HEK293 (cell line): Measurements from ENCODE around the gene SF3B4.

Experiments used
- HOXD13 ChIP-seq: sonication (generic); formaldehyde crosslinking; IDR thresholded peaks from 2 replicates; pipeline ENCODE4 v1.8.0; 2022; ENCODE audit warnings: missing genetic modification reagents, borderline replicate concordance
- KLF8 ChIP-seq: fragments of 450-650 bp; formaldehyde crosslinking; IDR thresholded peaks from 2 replicates; pipeline ENCODE4 v1.5.1; 2016; ENCODE audit warnings: missing biosample characterization, missing genetic modification characterization
- KLF9 ChIP-seq: fragments of 450-650 bp; formaldehyde crosslinking; IDR thresholded peaks from 2 replicates; pipeline ENCODE4 v1.5.1; 2016; ENCODE audit warnings: missing biosample characterization, missing genetic modification characterization, low read depth
- MZF1 ChIP-seq: fragments of 450-650 bp; formaldehyde crosslinking; IDR thresholded peaks from 2 replicates; pipeline ENCODE4 v1.5.1; 2017; ENCODE audit warnings: missing biosample characterization, missing genetic modification characterization, borderline replicate concordance
- RBAK ChIP-seq: fragments of 450-650 bp; formaldehyde crosslinking; IDR thresholded peaks from 2 replicates; pipeline ENCODE4 v1.5.1; 2016; ENCODE audit warnings: missing biosample characterization, missing genetic modification characterization
- REPIN1 ChIP-seq: fragments of 450-650 bp; formaldehyde crosslinking; IDR thresholded peaks from 2 replicates; pipeline ENCODE4 v1.5.1; 2017; ENCODE audit warnings: missing biosample characterization, missing genetic modification characterization, low read depth
- YY2 ChIP-seq: fragments of 450-650 bp; formaldehyde crosslinking; IDR thresholded peaks from 2 replicates; pipeline ENCODE4 v1.5.1; 2016; ENCODE audit warnings: missing biosample characterization, missing genetic modification characterization
- ZFP3 ChIP-seq: fragments of 450-650 bp; formaldehyde crosslinking; IDR thresholded peaks from 2 replicates; pipeline ENCODE4 v1.5.1; 2016; ENCODE audit warnings: low read depth, missing biosample characterization, missing genetic modification characterization
- ZNF10 ChIP-seq: fragments of 450-650 bp; formaldehyde crosslinking; IDR thresholded peaks from 2 replicates; pipeline ENCODE4 v1.5.1; 2017; ENCODE audit warnings: missing biosample characterization, missing genetic modification characterization
- ZNF114 ChIP-seq: fragments of 450-650 bp; formaldehyde crosslinking; IDR thresholded peaks from 2 replicates; pipeline ENCODE4 v1.5.0; 2017; ENCODE audit warnings: missing biosample characterization, missing genetic modification characterization
- ZNF157 ChIP-seq: fragments of 450-650 bp; formaldehyde crosslinking; IDR thresholded peaks from 2 replicates; pipeline ENCODE4 v1.5.1; 2016; ENCODE audit warnings: missing biosample characterization, missing genetic modification characterization
- ZNF175 ChIP-seq: fragments of 450-650 bp; formaldehyde crosslinking; IDR thresholded peaks from 2 replicates; pipeline ENCODE4 v1.5.1; 2016; ENCODE audit warnings: missing biosample characterization, missing genetic modification characterization
- ZNF23 ChIP-seq: fragments of 450-650 bp; formaldehyde crosslinking; IDR thresholded peaks from 2 replicates; pipeline ENCODE4 v1.5.1; 2016; ENCODE audit warnings: missing biosample characterization, missing genetic modification characterization, borderline replicate concordance
- ZNF239 ChIP-seq: fragments of 450-650 bp; formaldehyde crosslinking; IDR thresholded peaks from 2 replicates; pipeline ENCODE4 v1.5.1; 2016; ENCODE audit warnings: missing biosample characterization, missing genetic modification characterization
- ZNF24 ChIP-seq: fragments of 450-650 bp; formaldehyde crosslinking; IDR thresholded peaks from 2 replicates; pipeline ENCODE4 v1.5.1; 2016; ENCODE audit warnings: missing biosample characterization, missing genetic modification characterization
- ZNF266 ChIP-seq: fragments of 450-650 bp; formaldehyde crosslinking; IDR thresholded peaks from 2 replicates; pipeline ENCODE4 v1.5.1; 2016; ENCODE audit warnings: missing biosample characterization, missing genetic modification characterization, low read depth
- ZNF302 ChIP-seq: fragments of 450-650 bp; formaldehyde crosslinking; IDR thresholded peaks from 2 replicates; pipeline ENCODE4 v1.5.1; 2016; ENCODE audit warnings: missing biosample characterization, missing genetic modification characterization, low read depth
- ZNF423 ChIP-seq: fragments of 450-650 bp; formaldehyde crosslinking; IDR thresholded peaks from 2 replicates; pipeline ENCODE4 v1.5.1; 2016; ENCODE audit warnings: missing biosample characterization, missing genetic modification characterization
- ZNF549 ChIP-seq: fragments of 450-650 bp; IDR thresholded peaks from 2 replicates; pipeline ENCODE4 v1.5.1; 2018; ENCODE audit warnings: missing biosample characterization, missing genetic modification characterization, mild to moderate bottlenecking, inconsistent platforms, moderate library complexity
- ZNF624 ChIP-seq: fragments of 450-650 bp; formaldehyde crosslinking; IDR thresholded peaks from 2 replicates; pipeline ENCODE4 v1.5.1; 2017; ENCODE audit warnings: missing biosample characterization, missing genetic modification characterization
- ZNF629 ChIP-seq: fragments of 450-650 bp; formaldehyde crosslinking; IDR thresholded peaks from 2 replicates; pipeline ENCODE4 v1.5.1; 2017; ENCODE audit warnings: missing biosample characterization, missing genetic modification characterization
- ZNF654 ChIP-seq: fragments of 450-650 bp; formaldehyde crosslinking; IDR thresholded peaks from 2 replicates; pipeline ENCODE4 v1.5.1; 2016; ENCODE audit warnings: low read depth, missing biosample characterization, missing genetic modification characterization
- TF ChIP-seq, protein P1 (sequence below): fragments of 450-650 bp; formaldehyde crosslinking; IDR thresholded peaks from 2 replicates; pipeline ENCODE4 v1.5.1; 2017; ENCODE audit warnings: missing biosample characterization, missing genetic modification characterization
- TF ChIP-seq, protein P2 (sequence below): fragments of 450-650 bp; formaldehyde crosslinking; IDR thresholded peaks from 2 replicates; pipeline ENCODE4 v1.5.1; 2017; ENCODE audit warnings: missing biosample characterization, missing genetic modification characterization
- TF ChIP-seq, protein P3 (sequence below): fragments of 450-650 bp; formaldehyde crosslinking; IDR thresholded peaks from 2 replicates; pipeline ENCODE4 v1.5.1; 2016; ENCODE audit warnings: missing biosample characterization, missing genetic modification characterization
- TF ChIP-seq, protein P4 (sequence below): fragments of 450-650 bp; formaldehyde crosslinking; IDR thresholded peaks from 2 replicates; pipeline ENCODE4 v1.5.1; 2016; ENCODE audit warnings: missing biosample characterization, missing genetic modification characterization
- TF ChIP-seq, protein P5 (sequence below): fragments of 450-650 bp; formaldehyde crosslinking; IDR thresholded peaks from 2 replicates; pipeline ENCODE4 v1.5.1; 2016; ENCODE audit warnings: missing biosample characterization, missing genetic modification characterization
- TF ChIP-seq, protein P6 (sequence below): fragments of 450-650 bp; formaldehyde crosslinking; IDR thresholded peaks from 2 replicates; pipeline ENCODE4 v1.5.0; 2017; ENCODE audit warnings: missing biosample characterization, missing genetic modification characterization, borderline replicate concordance

SF3B4 gene

DNA sequence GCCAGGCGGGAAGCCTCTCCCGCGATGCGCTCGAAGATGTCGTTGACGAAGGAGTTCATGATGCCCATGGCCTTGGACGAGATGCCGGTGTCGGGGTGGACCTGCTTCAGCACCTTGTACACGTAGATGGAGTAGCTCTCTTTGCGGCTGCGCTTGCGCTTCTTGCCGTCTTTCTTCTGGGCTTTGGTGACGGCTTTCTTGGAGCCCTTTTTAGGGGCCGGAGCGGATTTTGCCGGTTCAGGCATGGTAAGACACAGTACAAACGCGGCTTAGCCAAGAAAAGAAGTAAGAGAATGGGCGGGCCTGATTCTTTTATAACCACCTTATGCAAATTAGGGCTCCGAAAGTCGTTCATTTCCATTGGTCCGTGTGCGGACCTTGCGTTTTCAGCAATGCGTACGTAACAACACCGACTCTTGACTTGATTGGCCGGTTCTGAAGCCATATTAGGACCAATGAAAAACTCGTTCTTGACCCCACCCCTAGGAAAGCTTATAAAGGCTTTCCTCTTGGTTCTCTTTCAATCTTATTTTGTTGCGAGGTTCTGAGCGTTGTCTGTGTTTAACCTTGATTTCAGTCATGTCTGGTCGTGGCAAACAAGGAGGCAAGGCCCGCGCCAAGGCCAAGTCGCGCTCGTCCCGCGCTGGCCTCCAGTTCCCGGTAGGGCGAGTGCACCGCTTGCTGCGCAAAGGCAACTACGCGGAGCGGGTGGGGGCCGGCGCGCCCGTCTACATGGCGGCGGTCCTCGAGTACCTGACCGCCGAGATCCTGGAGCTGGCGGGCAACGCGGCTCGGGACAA is 41.0 kb downstream of the SF3B4 start (continued):
- no peak for TF ChIP-seq MZF1
- TF ChIP-seq ZNF624 (tag by site-specific recombination): no peak
- no peak for TF ChIP-seq ZNF157 (tag by site-specific recombination)
- peak; percentile 79 for TF ChIP-seq KLF9 (tag by site-specific recombination)
- TF ChIP-seq RBAK (tag by site-specific recombination): no peak
- TF ChIP-seq, protein P1, sequence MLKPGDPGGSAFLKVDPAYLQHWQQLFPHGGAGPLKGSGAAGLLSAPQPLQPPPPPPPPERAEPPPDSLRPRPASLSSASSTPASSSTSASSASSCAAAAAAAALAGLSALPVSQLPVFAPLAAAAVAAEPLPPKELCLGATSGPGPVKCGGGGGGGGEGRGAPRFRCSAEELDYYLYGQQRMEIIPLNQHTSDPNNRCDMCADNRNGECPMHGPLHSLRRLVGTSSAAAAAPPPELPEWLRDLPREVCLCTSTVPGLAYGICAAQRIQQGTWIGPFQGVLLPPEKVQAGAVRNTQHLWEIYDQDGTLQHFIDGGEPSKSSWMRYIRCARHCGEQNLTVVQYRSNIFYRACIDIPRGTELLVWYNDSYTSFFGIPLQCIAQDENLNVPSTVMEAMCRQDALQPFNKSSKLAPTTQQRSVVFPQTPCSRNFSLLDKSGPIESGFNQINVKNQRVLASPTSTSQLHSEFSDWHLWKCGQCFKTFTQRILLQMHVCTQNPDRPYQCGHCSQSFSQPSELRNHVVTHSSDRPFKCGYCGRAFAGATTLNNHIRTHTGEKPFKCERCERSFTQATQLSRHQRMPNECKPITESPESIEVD (tag by site-specific recombination): no peak
- TF ChIP-seq ZNF175: no peak
- TF ChIP-seq, protein P2, sequence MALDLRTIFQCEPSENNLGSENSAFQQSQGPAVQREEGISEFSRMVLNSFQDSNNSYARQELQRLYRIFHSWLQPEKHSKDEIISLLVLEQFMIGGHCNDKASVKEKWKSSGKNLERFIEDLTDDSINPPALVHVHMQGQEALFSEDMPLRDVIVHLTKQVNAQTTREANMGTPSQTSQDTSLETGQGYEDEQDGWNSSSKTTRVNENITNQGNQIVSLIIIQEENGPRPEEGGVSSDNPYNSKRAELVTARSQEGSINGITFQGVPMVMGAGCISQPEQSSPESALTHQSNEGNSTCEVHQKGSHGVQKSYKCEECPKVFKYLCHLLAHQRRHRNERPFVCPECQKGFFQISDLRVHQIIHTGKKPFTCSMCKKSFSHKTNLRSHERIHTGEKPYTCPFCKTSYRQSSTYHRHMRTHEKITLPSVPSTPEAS (tag by site-specific recombination): no peak
- TF ChIP-seq ZNF266: no peak
- TF ChIP-seq HOXD13 (CRISPR knock-in tag): no peak
- TF ChIP-seq REPIN1: 0 out of 2 replicates have a peak, but pooled peaks have one; percentile 59
- TF ChIP-seq ZNF114 (tag by site-specific recombination): no peak
- TF ChIP-seq KLF8 (tag by site-specific recombination): peak; percentile 40; the same call in 1 of the 2 replicates
- peak; percentile 68 for TF ChIP-seq ZNF629 (tag by site-specific recombination)
- no peak for TF ChIP-seq ZFP3
- TF ChIP-seq, protein P3, sequence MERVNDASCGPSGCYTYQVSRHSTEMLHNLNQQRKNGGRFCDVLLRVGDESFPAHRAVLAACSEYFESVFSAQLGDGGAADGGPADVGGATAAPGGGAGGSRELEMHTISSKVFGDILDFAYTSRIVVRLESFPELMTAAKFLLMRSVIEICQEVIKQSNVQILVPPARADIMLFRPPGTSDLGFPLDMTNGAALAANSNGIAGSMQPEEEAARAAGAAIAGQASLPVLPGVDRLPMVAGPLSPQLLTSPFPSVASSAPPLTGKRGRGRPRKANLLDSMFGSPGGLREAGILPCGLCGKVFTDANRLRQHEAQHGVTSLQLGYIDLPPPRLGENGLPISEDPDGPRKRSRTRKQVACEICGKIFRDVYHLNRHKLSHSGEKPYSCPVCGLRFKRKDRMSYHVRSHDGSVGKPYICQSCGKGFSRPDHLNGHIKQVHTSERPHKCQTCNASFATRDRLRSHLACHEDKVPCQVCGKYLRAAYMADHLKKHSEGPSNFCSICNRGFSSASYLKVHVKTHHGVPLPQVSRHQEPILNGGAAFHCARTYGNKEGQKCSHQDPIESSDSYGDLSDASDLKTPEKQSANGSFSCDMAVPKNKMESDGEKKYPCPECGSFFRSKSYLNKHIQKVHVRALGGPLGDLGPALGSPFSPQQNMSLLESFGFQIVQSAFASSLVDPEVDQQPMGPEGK (tag by site-specific recombination): peak; percentile 32; the same call in 1 of the 2 replicates
- TF ChIP-seq, protein P4, sequence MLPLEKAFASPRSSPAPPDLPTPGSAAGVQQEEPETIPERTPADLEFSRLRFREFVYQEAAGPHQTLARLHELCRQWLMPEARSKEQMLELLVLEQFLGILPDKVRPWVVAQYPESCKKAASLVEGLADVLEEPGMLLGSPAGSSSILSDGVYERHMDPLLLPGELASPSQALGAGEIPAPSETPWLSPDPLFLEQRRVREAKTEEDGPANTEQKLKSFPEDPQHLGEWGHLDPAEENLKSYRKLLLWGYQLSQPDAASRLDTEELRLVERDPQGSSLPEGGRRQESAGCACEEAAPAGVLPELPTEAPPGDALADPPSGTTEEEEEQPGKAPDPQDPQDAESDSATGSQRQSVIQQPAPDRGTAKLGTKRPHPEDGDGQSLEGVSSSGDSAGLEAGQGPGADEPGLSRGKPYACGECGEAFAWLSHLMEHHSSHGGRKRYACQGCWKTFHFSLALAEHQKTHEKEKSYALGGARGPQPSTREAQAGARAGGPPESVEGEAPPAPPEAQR (tag by site-specific recombination): no peak
- TF ChIP-seq, protein P5, sequence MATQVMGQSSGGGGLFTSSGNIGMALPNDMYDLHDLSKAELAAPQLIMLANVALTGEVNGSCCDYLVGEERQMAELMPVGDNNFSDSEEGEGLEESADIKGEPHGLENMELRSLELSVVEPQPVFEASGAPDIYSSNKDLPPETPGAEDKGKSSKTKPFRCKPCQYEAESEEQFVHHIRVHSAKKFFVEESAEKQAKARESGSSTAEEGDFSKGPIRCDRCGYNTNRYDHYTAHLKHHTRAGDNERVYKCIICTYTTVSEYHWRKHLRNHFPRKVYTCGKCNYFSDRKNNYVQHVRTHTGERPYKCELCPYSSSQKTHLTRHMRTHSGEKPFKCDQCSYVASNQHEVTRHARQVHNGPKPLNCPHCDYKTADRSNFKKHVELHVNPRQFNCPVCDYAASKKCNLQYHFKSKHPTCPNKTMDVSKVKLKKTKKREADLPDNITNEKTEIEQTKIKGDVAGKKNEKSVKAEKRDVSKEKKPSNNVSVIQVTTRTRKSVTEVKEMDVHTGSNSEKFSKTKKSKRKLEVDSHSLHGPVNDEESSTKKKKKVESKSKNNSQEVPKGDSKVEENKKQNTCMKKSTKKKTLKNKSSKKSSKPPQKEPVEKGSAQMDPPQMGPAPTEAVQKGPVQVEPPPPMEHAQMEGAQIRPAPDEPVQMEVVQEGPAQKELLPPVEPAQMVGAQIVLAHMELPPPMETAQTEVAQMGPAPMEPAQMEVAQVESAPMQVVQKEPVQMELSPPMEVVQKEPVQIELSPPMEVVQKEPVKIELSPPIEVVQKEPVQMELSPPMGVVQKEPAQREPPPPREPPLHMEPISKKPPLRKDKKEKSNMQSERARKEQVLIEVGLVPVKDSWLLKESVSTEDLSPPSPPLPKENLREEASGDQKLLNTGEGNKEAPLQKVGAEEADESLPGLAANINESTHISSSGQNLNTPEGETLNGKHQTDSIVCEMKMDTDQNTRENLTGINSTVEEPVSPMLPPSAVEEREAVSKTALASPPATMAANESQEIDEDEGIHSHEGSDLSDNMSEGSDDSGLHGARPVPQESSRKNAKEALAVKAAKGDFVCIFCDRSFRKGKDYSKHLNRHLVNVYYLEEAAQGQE (tag by site-specific recombination): peak; percentile 36
- TF ChIP-seq, protein P6, sequence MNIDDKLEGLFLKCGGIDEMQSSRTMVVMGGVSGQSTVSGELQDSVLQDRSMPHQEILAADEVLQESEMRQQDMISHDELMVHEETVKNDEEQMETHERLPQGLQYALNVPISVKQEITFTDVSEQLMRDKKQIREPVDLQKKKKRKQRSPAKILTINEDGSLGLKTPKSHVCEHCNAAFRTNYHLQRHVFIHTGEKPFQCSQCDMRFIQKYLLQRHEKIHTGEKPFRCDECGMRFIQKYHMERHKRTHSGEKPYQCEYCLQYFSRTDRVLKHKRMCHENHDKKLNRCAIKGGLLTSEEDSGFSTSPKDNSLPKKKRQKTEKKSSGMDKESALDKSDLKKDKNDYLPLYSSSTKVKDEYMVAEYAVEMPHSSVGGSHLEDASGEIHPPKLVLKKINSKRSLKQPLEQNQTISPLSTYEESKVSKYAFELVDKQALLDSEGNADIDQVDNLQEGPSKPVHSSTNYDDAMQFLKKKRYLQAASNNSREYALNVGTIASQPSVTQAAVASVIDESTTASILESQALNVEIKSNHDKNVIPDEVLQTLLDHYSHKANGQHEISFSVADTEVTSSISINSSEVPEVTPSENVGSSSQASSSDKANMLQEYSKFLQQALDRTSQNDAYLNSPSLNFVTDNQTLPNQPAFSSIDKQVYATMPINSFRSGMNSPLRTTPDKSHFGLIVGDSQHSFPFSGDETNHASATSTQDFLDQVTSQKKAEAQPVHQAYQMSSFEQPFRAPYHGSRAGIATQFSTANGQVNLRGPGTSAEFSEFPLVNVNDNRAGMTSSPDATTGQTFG (tag by site-specific recombination): no peak
- 0 out of 2 replicates have a peak, but pooled peaks have one; percentile 22 for TF ChIP-seq YY2 (tag by site-specific recombination)
- no peak for TF ChIP-seq ZNF423 (tag by site-specific recombination)
- no peak for TF ChIP-seq ZNF23 (tag by site-specific recombination)
- TF ChIP-seq ZNF10 (tag by site-specific recombination): no peak; the same call in 1 of the 2 replicates
- TF ChIP-seq ZNF302 (tag by site-specific recombination): no peak
- no peak for TF ChIP-seq ZNF24 (tag by site-specific recombination)
- no peak for TF ChIP-seq ZNF549
- TF ChIP-seq ZNF239 (tag by site-specific recombination): no peak
- TF ChIP-seq ZNF654 (tag by site-specific recombination): no peak
